Peyer's patch (tissue), 4 donors: ENCODE measurements around the gene CNTNAP2.

ENCODE experiments used
- POLR2A ChIP-seq, 2 donors: fragments of 450-650 bp; IDR thresholded peaks; one replicate each; pipeline ENCODE4 v1.5.1; 2017; ENCODE audit warnings: antibody characterized with exemption in 2 of 2, mild to moderate bottlenecking in 2 of 2, moderate library complexity in 2 of 2
- TF ChIP-seq, protein P1 (sequence below), 6 experiments: fragments of 450-650 bp in 4 of 6; fragments of 200-600 bp in 2 of 6; sonication (generic) in 1 of 6; IDR thresholded peaks; one replicate each; pipeline ENCODE4 v1.5.1; 2017 to 2019; ENCODE audit warnings: antibody characterized with exemption in 6 of 6, mild to moderate bottlenecking in 3 of 6, moderate library complexity in 1 of 6

DNA sequence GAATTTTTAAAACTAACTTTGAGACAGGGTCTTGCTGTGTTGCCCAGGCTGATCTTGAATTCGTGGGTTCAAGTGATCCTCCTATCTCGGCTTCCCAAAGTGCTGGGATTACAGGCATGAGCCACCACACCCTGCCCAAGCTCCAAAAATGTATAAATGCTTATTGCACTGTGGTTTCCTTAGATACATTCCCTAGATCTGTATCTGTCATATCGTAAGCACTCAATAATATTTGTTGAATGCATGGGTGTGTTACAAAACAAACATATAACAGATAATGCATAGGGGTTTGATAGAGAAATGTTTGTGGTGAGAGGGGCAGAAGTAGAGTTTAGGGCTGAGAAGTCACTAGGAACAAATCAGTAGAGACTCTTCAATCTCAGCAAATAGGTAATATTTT is 1518.7 kb downstream of the CNTNAP2 start:
- TF ChIP-seq, protein P1, sequence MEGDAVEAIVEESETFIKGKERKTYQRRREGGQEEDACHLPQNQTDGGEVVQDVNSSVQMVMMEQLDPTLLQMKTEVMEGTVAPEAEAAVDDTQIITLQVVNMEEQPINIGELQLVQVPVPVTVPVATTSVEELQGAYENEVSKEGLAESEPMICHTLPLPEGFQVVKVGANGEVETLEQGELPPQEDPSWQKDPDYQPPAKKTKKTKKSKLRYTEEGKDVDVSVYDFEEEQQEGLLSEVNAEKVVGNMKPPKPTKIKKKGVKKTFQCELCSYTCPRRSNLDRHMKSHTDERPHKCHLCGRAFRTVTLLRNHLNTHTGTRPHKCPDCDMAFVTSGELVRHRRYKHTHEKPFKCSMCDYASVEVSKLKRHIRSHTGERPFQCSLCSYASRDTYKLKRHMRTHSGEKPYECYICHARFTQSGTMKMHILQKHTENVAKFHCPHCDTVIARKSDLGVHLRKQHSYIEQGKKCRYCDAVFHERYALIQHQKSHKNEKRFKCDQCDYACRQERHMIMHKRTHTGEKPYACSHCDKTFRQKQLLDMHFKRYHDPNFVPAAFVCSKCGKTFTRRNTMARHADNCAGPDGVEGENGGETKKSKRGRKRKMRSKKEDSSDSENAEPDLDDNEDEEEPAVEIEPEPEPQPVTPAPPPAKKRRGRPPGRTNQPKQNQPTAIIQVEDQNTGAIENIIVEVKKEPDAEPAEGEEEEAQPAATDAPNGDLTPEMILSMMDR (IDR thresholded peaks at IDR 0.05) = no peak
- no peak for TF ChIP-seq POLR2A (IDR thresholded peaks at IDR 0.05)
